ENCODE results near the gene FABP3.
"Not testable (repeated sequence)": the region's sequence is repeated elsewhere in the genome, so short reads cannot be mapped to it uniquely, and the experiment has no call there.

FABP3 gene

GRCh38 chr1:31398246-31398645 lies 25.4 kb upstream of the FABP3 start:
- DNase-seq (ENCODE audit: low read depth), result no peak

DNA sequence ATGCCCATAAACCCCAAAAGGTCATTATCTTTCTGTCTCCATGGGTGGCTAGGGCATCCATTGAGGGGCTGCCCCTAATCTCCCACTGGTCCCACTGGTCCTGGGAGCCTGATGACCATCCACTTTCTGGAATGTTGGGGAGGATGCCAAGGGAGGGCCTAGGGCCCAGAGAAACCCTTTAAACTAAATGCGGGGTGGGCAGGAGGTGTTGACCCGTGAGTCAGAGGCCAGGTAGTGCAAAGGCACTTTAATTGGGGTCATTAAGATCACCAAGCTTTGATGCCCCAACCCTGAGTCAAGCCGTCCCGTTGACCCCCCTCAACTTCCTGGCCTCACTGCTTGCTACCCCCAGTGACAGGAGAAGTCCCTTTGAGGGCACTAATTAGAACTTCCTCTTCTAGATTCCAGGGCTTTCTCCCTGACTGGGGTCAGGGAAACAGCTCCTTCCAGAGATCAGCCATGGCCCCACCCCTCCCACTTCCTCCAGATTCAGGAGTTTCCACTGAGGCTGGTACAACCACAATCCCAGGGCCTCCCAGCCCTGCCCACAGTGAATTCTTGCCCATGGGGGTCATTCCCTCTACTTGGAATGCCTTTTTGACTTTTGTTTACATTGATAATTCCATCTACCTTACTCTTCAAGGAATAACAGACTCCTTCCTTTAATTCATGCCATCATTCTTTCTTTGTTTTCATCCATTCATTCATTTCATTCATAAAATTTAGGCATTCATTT lies 24.7 kb upstream of the FABP3 start:
- DNase-seq (ENCODE audit: low read depth), result no peak

DNA sequence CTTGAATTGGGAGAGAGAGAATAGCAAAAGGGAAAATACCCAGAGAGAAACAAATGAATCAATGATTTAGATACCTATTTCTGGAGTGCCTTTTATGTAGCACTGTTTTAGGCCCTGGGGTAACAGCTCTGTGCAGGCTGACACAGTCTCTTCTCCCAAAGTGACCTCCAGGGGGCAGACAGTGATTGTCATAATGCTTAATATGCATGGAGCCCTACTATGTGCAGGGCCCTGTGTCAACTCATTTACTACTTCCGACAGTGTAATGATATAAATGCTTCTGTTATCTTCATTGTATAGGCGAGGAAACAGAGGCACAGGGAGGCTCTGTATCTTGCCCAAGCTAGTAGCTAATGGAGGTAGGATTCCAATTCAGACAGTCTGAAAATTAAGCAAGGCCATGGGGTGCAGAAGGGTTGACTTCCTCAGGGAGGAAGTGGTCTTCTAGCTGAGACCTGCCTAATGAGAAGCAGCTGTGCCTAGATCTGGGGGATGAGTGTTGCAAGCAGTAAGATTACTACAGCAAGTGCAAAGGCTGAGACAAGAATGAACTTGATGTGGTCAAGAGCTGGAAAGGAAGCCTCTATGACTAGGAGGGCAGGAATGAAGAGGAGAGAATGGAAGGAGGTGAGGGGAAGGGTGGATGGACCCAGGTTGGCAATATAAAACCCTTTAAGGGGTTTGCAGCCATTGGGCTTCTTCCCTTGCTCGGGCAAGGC lies 23.9 kb upstream of the FABP3 start:
- no peak for DNase-seq (ENCODE audit: low read depth)

DNA sequence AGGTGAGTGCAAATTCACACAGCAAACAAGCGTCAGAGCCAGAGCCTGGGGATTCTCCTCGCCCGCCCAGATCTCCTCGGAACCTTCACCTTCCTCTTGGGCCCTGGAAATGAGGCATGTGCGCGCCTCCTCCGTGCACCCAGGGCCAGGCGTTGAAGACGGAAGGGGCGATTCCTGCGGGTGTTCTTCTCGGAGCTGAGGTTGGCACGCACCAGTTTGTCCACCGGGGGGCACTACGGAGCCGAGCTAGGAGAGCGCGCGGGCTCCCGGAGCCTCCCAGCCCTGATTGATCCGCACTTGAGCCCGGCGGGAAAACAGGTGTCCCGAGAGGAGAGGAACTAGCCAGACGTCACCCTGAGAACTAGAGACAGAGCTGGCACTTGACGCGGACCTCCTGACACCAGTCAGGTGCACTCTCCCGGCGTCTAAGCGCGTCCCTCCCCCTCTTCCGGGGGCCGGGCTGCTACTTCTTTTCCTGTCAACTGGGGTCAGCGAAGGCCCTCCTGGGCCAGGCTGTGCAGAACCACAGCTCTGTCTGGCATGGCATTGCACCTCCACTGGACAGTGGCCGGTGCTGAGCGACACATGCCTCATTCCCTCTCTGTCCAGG lies 21.8 kb upstream of the FABP3 start:
- peak; percentile 69 for DNase-seq (ENCODE audit: low read depth)

- no peak for DNase-seq (ENCODE audit: low read depth)
Observed at GRCh38 chr1:31393463-31393862, 20.6 kb upstream of the FABP3 start.

- no peak for DNase-seq (ENCODE audit: low read depth)
Observed at GRCh38 chr1:31390071-31390470, 17.2 kb upstream of the FABP3 start.

GRCh38 chr1:31389616-31390015 lies 16.7 kb upstream of the FABP3 start:
- DNase-seq (ENCODE audit: low read depth), result no peak

GRCh38 chr1:31387612-31388011 lies 14.7 kb upstream of the FABP3 start:
- DNase-seq (ENCODE audit: low read depth), result no peak

DNA sequence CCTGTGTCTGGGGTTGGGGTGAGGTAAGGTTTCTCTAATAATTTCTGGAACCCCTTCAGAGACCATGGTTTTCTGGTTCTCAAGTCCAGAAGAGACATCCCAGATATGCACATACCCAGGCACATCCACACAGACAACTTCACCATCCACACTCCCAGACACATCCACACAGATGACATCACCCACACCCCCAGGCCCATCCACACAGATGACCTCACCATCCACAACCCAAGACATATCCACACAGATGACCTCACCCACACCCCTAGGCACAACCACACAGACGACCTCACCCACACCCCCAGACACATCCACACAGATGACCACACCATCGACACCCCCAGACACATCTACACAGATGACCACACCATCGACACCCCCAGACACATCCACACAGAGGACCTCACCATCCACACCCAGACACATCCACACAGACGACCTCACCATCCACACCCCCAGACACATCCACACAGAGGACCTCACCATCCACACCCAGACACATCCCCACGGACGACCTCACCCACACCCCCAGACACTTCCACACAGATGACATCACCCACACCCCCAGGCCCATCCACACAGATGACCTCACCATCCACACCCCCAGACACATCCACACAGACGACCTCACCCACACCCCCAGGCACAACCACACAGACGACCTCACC lies 13.8 kb upstream of the FABP3 start:
- DNase-seq (ENCODE audit: low read depth), result not testable (repeated sequence)

DNA sequence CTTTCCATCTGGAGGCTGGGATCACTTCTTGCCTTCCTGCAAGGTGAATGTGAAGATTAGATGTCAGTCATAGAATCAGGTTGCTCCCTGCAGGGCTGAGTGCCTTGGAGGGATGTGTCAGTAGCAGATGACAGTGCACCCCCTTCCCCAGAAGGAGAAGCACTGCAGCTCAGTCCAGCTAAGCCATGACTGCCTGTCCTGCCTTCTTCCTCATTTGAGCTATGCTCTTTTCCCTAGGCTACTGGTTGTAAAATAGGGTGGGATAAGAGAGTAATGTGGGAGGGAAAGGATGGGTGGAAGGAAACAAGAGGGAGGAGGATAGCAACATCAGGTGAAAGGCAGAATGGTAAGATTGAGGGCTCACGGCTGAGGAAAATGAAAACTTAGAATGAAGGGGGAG lies 11.1 kb upstream of the FABP3 start:
- no peak for DNase-seq (ENCODE audit: low read depth)

GRCh38 chr1:31382379-31382989 lies 9.6 kb upstream of the FABP3 start:
- DNase-seq (ENCODE audit: low read depth), result no peak

- no peak for DNase-seq (ENCODE audit: low read depth)
Observed at GRCh38 chr1:31381394-31382294, 8.8 kb upstream of the FABP3 start.

DNA sequence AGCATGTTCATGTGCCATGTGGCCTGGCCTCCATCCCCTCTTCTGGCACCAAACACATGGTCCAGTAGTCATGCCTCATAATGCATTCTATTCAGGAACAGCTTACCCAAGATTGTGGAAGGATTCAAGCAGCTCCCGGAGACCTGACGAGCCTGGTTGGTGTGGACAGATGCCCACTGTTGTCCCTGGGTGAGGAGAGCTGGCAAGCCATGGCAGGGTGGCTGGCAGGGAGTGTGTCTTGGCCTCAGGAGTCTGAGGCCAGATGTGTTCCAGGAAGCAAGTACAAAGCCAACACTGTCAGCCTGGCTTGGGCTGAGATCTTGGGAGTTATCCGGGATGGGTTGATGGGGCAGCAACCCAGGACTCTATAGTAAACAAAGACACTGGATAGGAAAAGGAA lies 7.3 kb upstream of the FABP3 start:
- no peak for DNase-seq (ENCODE audit: low read depth)

- DNase-seq (ENCODE audit: low read depth), result no peak
Observed at GRCh38 chr1:31378001-31378400, 5.1 kb upstream of the FABP3 start.

DNA sequence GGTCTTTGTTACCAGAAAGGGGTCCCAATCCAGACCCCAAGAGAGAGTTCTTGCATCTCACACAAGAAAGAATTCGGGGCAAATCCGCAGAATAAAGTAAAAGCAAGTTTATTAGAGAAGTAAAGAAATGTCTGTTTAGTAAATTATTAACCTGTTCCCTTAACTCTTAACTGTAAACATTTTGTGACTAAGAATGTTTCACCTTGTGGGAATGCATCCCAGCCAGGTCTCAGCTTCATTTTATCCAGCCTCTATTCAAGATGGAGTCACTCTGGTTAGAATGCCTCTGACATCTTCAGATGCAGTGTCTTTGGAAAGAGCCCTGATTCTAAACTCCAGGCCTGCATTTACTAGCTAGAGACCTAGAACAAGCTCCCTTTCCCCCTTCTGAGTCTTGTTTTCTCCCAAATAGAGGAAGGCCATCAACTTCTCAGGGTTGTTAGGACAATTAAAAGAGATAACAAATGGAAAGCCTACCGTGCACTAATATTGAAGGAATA lies 4.5 kb upstream of the FABP3 start:
- no peak for DNase-seq (ENCODE audit: low read depth)

DNA sequence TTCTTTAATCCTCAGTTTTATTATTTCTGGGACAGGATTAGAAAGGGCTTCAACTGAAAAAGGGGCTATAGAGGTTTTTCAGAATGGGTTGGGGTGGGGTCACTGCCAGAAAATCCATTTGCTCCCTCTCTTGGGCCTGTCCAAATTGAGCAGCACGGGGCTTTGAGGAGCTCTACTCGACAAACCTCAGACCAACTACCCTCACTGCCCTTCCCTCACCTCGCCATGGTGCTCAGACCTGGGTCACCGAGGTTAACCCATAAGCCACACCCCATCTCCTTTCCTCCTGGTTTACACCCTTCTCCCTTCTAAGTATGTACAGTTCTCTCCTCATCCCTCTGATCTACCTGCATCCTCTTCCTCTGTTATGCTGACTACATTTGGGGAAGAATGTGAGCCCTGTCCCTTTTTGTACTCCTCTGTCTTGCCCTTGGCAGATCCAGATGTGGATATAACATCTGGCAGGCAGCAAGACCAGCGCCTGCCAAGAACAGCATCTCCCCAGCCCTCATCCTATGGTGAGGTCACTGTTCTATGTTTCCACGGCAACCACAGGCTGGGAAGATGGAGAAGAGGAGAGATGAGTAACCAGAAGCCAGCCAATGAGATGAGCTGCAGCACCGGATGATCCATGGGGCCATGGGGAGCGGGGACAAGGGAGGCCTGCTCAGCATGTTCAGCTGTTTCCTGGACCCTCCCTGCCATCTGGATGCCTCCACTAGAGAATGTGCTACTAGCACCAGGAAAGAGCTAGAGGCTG lies 3.7 kb upstream of the FABP3 start:
- DNase-seq (ENCODE audit: low read depth), result no peak

DNA sequence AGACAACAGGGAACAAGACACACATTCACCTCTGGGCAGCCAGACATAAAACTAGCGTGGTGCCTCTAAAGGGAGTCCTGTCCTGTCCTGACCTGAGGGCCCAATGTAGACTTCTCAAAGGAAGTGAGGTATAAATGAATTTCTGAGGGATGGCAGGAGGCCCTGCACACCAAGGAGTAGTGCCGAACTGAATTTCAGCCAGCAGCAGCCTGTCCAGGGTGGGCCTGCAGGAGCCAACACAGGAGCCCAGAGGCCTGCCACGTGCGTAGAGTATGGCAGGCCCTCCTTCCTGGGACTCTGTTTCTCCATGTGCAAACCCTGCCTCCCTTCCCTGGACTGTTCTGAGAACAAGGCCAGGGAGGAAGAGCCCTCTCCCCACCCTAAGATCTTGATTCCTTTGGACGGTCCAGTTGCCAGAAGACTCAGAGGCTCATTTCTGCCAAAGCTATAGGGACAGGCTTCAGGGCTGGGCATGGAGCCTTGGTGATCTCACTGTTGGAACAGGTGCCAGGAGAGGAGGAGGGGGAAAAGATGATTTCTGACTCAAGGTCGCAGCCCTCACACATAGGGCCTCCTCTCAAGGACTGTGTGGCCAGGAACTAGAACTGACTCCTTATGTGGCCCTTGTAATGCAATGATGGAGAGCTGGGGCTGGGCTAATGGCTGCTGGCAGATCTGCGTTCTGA lies 1.8 kb upstream of the FABP3 start:
- no peak for DNase-seq (ENCODE audit: low read depth)

GRCh38 chr1:31373897-31374486 lies 1.1 kb upstream of the FABP3 start:
- DNase-seq (ENCODE audit: low read depth), result peak; percentile 1

DNA sequence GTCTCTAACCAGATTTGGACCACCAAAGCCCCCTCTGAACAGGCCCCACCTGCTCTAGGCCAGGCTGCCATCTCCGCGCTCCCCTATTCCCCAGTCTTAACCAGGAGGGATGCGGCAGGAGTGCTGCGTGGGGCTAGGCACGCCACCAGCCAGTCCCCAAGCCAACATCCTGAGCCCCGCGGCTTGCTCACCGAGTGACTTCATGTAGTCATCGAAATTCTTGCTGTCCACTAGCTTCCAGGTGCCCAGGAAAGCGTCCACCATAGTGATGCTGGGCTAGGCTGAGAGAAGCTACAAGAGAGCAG lies 173 bp downstream of the FABP3 start:
- DNase-seq (ENCODE audit: low read depth), result no peak

GRCh38 chr1:31372051-31372450 lies 825 bp downstream of the FABP3 start:
- no peak for DNase-seq (ENCODE audit: low read depth)
